ENCODE measurements around the gene ASIC3.

ASIC3 gene

DNA sequence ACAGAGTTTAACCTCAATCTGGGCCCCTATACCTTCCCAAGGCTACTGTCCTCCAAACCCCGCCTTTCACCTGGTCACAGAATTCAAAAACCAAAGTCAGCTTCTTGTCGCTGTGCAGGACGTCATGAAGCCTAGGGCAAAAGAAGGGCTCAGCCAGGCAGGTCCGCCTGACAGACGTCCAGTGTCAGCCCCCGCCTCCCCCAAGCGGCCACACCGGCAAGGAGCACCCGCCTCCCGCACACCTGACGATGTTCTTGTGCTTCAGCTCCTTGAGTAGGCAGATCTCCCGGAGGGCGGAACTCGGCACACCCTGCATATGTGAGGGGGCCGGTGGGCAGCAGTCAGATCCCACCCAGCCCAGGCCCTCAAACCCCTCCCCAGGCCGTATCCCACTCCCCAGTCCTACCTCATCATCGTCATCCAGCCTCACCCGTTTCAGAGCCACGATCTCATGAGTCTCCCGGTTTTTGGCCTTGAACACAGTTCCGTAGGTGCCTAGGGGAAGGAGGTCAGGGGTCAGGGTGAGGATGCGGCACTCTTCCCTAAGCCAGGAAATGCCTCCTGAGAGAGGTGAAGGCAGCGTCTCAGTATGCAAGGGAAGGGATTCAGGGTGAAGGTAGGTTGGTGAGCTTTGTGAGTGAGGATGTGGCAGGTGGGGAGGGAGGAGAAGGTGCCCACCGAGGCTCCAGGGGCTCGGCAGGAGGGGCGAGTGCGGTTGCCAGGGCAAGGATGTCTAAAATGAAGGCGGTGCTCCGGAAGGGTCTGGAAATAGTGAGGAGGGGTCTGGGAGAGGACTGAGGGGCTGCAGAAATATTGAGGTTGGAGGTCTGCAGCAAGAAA, 8.6 kb downstream of the ASIC3 start:
- peak; percentile 54 for DNase-seq (ENCODE audit: low spot score)

- no peak for DNase-seq (ENCODE audit: low spot score)
Observed at GRCh38 chr7:151057506-151057988, 9.2 kb downstream of the ASIC3 start, which contains the start of gene CDK5. TSS of gene CDK5 (minus strand) at chr7:151057897. CDS start at chr7:151057848, 49 bp downstream.

GRCh38 chr7:151057989-151058780, 9.9 kb downstream of the ASIC3 start:
- peak; percentile 98 for DNase-seq (ENCODE audit: low spot score)

GRCh38 chr7:151058781-151059366, 10.5 kb downstream of the ASIC3 start:
- DNase-seq (ENCODE audit: low spot score) = no peak

DNA sequence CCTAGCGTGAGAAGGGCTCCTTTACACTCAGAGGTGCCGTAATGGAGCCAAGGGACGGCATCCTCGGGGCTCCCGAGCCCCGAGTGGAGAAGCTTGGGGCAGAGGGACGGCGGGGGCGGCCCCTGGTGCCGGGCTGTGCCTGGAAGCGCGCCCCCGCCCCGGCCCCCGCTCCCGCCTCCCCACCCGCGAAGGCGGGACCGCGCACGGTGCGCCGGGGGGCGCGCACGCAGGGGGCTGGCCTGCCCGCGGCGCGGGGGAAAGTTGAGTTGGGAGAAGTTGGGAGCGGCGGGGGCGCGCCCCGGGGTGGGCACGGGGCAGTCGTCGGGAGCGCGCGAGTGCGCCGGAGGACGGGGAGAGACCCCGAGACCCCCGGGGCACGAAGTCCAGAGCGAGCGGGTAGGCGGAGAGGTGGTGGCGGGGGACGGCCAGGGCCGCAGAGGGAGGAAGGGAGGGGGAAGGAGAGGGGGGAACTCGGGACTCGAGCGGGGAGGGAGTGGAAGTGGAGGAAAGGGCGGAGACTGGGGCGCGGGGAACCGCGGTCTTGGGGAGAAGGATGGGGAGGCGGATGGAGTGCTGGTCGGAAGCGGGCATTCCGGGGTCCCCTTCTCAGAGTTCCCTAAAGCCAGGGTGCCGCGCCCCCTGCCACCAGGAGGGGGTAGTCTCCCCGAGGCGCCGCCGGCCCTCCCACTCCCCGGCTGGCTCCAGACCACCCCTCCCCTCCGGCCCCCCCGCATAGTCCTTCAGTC, 11.2 kb downstream of the ASIC3 start, which contains the start of gene SLC4A2:
SLC4A2 (plus strand) TSS at position 223 of the 746 bp plus-strand sequence. CDS start 2,399 bp downstream, outside the sequence.
- DNase-seq (ENCODE audit: low spot score) = peak; percentile 80

DNA sequence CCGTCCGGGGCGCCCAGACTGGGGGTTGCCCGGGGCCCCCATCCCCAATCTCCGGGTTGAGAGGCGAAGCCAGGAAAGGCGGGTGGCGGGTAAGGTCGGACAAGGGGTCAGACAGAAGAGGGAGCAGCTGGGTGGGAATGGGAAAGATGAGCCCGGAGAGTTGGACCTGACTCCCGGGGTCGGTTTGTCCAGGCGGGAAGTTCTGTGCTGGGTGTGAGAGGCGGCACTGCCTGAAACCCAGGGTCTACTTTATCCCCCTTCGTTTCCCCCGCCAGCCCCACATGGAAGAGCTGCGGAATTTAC, 11.7 kb downstream of the ASIC3 start:
- no peak for DNase-seq (ENCODE audit: low spot score)

GRCh38 chr7:151060416-151061212, 12.3 kb downstream of the ASIC3 start:
- DNase-seq (ENCODE audit: low spot score) = peak; percentile 79

DNA sequence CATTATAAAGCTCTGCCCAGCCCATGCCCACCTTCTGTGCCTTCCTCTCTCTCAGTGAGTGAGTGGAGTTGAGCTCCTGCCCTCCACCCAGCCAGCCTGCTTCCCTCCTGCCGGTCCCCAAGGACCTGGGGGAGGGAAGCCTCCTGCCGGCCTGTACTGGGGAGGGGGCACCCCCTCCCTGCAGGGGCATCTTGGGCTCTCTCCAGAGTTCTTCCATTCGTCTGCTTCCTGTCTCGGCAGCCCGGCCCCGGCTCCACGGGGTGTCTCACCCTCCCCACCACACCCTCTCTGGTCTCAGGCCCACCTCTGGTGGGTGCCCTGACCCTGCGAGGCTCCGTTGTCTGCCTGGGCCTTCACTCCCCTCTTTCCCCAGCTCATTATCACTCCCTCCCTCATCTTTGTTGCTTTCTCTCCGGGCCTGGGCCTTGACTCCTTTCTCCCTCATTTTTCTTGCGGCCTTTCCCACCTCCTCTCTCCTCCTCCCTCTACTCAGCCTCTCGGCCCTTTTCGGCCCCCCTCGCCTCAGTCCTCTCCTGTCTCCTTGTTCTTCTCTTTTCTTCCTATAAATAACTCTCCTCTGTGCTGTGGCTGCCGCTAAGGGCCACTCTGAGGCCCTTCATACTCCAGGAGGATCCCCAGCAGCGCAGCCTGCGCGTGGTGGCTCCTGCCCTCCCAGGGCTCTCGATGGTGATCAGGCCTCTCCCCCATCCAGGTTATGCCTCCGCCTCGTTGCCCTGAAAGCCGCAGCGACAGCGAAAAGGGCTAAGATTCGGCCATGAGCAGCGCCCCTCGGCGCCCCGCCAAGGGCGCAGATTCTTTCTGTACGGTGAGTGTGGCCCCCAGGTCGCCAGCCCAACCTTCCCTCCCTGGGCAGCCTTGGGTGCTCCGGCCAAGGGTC, 13.1 kb downstream of the ASIC3 start:
- DNase-seq (ENCODE audit: low spot score) = no peak

DNA sequence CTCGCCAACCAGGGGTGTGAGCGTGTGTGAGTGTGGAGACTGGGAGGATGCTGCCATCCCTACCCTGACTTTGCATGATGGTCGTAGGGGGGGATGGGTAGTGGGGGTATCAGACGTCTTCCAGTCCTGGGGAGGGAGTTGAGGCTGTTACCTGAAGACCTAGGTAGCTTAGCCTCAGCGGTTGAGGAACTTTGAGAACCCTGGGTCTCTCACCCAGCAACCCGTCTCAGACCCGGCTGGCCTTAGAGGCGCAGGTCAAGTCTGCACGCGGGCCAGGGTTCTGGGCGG, 13.7 kb downstream of the ASIC3 start:
- DNase-seq (ENCODE audit: low spot score) = no peak

- peak; percentile 88 for DNase-seq (ENCODE audit: low spot score)
Observed at GRCh38 chr7:151062399-151063211, 14.3 kb downstream of the ASIC3 start.

- DNase-seq (ENCODE audit: low spot score) = no peak
Observed at GRCh38 chr7:151063212-151063561, 14.9 kb downstream of the ASIC3 start.

GRCh38 chr7:151064454-151064853, 16.1 kb downstream of the ASIC3 start:
- no peak for DNase-seq (ENCODE audit: low spot score)

- no peak for DNase-seq (ENCODE audit: low spot score)
Observed at GRCh38 chr7:151064993-151065392, 16.7 kb downstream of the ASIC3 start.

GRCh38 chr7:151065516-151065915, 17.2 kb downstream of the ASIC3 start:
- DNase-seq (ENCODE audit: low spot score) = no peak

DNA sequence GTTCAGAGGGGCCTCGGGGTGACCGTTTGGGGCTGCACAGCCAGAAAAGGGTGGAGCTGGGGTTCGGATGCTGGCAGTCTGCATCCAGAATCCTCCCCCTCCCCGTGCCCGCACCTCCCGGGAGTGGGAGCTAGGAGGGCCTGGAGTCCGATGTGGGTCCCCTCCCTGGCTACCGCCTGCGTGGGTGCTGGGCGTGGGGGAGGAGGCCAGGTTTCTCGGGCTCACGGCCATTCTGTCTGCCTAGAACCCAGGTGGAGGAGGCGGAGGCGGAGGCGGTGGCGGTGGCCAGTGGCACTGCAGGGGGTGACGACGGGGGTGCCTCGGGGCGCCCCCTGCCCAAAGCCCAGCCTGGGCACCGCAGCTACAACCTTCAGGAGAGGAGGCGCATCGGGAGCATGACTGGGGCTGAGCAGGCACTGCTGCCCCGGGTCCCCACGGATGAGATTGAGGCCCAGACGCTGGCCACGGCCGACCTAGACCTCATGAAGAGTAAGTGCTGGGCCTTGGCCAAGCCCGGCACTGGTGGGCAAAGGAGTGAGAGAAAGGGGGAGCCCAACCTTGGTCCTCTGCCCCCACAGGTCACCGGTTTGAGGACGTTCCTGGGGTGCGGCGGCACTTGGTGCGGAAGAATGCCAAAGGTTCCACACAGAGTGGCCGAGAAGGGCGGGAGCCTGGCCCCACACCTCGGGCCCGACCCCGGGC, 18.1 kb downstream of the ASIC3 start:
- DNase-seq (ENCODE audit: low spot score) = no peak

DNA sequence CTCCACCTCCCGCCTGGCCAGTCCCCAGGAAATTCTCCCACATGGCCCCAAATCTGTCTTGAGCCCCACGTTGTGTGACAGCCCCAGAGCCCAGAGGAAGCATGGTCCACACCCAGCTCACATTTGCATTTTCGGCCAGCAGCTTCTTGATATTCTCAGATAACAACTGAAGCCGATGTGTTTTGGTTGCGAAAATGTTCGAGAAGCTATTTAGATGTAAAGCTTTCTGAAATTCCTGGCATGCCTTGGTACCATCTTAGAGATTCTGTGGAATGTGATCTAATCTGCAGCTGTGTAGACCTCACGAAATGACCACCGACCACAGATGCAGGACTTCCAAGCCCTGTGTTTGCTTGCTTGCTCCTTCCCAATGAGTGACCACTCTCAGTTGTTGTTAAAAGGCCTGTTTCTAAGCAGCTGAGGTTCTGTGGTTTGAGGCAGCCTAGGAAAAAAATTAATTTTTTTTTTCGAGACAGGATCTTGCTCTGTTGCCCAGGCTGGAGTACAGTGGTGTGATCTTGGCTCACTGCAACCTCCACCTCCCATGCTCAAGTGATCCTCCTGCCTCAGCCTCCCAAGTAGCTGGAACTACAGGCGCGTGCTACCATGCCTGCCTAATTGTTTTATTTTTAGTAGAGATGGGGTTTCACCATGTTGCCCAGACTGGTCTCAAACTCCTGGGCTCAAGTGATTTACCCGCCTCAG, 19.9 kb downstream of the ASIC3 start:
- DNase-seq (ENCODE audit: low spot score) = no peak

DNA sequence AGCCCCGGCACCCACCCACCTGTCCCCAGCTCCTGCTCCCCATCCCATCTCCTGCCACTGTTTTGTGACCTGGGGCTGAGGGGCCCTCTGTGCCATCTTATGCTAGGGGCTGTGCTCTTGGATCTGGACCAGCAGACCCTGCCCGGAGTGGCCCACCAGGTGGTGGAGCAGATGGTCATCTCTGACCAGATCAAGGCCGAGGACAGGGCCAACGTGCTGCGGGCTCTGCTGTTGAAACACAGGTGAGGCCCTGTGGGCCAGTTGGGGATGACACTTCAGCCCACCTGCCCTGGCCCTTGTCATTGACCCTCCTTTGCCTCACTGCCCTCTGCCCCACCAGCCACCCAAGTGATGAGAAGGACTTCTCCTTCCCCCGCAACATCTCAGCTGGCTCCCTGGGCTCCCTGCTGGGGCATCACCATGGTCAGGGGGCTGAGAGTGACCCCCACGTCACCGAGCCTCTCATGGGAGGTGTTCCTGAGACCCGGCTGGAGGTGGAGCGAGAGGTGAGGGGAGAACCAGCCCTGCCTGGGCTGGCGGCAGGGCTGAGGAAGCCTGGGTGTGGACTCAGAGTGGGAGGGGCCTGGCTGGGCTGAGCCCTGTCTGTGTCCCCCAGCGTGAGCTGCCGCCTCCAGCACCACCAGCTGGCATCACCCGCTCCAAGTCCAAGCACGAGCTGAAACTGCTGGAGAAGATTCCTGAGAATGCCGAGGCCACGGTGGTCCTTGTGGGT, 21.7 kb downstream of the ASIC3 start:
- no peak for DNase-seq (ENCODE audit: low spot score)

DNA sequence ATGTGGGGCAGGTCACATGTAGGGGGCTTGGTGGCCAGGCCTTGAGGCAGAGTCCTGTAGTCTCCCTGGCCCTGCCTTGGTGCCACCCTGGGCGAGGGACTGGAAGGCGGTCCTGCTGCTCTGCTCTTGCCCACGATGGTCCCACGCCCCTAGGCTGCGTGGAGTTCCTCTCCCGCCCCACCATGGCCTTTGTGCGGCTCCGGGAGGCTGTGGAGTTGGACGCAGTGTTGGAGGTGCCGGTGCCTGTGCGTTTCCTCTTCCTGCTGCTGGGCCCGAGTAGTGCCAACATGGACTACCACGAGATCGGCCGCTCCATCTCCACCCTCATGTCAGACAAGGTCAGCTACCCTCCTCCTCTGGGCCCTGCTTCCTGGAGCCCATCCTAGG, 22.2 kb downstream of the ASIC3 start:
- no peak for DNase-seq (ENCODE audit: low spot score)
